ENCODE results near the gene LIN28B. TPM values are rescaled to one million over a fixed set of nuclear protein-coding genes. Genes with fewer than 3 reads are reported as not detected.
"Not testable (repeated sequence)": the region's sequence is repeated elsewhere in the genome, so short reads cannot be mapped to it uniquely, and the experiment has no call there.

LIN28B gene
- total RNA-seq, 2 donors from 2014 or later, result not detected

GRCh38 chr6:105072798-105073199 is 115.9 kb downstream of the LIN28B start:
- H3K27ac Mint-ChIP-seq, result no peak overlapping the region
- H3K27me3 Mint-ChIP-seq, result peaks cover 14 to 31% of the 10 kb centered on the region in 2 donors
- ATAC-seq (no peak), DNase-seq (ENCODE audit: low spot score) (no peak)
- H3K4me3 Mint-ChIP-seq, result no peak overlapping the region
- no peaks in the 10 kb centered on the region for H3K36me3 Mint-ChIP-seq
- no peaks in the 10 kb centered on the region for H3K9me3 Mint-ChIP-seq
- no peaks in the 10 kb centered on the region for H3K4me1 Mint-ChIP-seq (ENCODE audit: low read depth in 2 of 2)

GRCh38 chr6:105075210-105075609 is 118.3 kb downstream of the LIN28B start:
- no peak overlapping the region for H3K27ac Mint-ChIP-seq
- no peak overlapping the region for H3K4me3 Mint-ChIP-seq
- H3K36me3 Mint-ChIP-seq, result no peaks in the 10 kb centered on the region
- DNase-seq (ENCODE audit: low spot score), result no peak
- no peak for ATAC-seq
- H3K4me1 Mint-ChIP-seq (ENCODE audit: low read depth in 2 of 2), result no peaks in the 10 kb centered on the region
- peaks cover 15 to 16% of the 10 kb centered on the region in 2 donors for H3K27me3 Mint-ChIP-seq
- H3K9me3 Mint-ChIP-seq, result no peaks in the 10 kb centered on the region

DNA sequence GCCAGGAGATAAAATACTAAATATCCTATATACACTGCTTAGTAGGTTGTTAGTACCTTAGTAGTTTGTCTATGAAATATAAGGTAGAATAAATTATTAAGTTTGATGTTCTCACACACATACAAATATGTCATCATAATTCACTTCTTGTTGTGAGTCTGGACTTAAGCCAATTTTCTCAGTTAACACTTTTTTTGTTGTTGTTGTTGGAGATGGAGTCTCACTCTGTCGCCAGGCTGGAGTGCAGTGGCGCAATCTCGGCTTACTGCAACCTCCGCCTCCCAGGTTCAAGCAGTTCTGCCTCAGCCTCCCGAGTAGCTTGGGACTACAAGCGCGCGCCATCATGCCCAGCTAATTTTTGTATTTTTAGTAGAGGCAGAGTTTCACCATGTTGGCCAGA is 119.5 kb downstream of the LIN28B start:
- ATAC-seq; DNase-seq (ENCODE audit: low spot score); H3K36me3 Mint-ChIP-seq; H3K4me3 Mint-ChIP-seq; H3K27ac Mint-ChIP-seq; H3K4me1 Mint-ChIP-seq (ENCODE audit: low read depth in 2 of 2); H3K9me3 Mint-ChIP-seq: not testable (repeated sequence)
- peaks cover 13 to 16% of the 10 kb centered on the region in 2 donors for H3K27me3 Mint-ChIP-seq

- H3K27ac Mint-ChIP-seq, result no peak overlapping the region
- DNase-seq (ENCODE audit: low spot score) (no peak), ATAC-seq (no peak)
- no peak overlapping the region for H3K4me3 Mint-ChIP-seq
- peaks cover 16% of the 10 kb centered on the region in 2 donors for H3K27me3 Mint-ChIP-seq
- no peaks in the 10 kb centered on the region for H3K4me1 Mint-ChIP-seq (ENCODE audit: low read depth in 2 of 2)
- no peaks in the 10 kb centered on the region for H3K36me3 Mint-ChIP-seq
- H3K9me3 Mint-ChIP-seq, result no peaks in the 10 kb centered on the region
These were observed 120.9 kb downstream of the LIN28B start for GRCh38 chr6:105077596-105078385.

DNA sequence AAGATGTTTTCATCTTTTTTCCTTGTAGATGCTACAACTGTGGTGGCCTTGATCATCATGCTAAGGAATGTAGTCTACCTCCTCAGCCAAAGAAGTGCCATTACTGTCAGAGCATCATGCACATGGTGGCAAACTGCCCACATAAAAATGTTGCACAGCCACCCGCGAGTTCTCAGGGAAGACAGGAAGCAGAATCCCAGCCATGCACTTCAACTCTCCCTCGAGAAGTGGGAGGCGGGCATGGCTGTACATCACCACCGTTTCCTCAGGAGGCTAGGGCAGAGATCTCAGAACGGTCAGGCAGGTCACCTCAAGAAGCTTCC is 121.4 kb downstream of the LIN28B start:
- H3K36me3 Mint-ChIP-seq, result no peaks in the 10 kb centered on the region
- DNase-seq (ENCODE audit: low spot score) (no peak), ATAC-seq (no peak)
- peaks cover 11 to 14% of the 10 kb centered on the region in 2 donors for H3K27me3 Mint-ChIP-seq
- H3K4me1 Mint-ChIP-seq (ENCODE audit: low read depth in 2 of 2), result no peaks in the 10 kb centered on the region
- H3K4me3 Mint-ChIP-seq, result no peak overlapping the region
- no peak overlapping the region for H3K27ac Mint-ChIP-seq
- H3K9me3 Mint-ChIP-seq, result no peaks in the 10 kb centered on the region

GRCh38 chr6:105080279-105080678 is 123.4 kb downstream of the LIN28B start:
- H3K27ac Mint-ChIP-seq, result no peak overlapping the region
- H3K9me3 Mint-ChIP-seq, result no peaks in the 10 kb centered on the region
- H3K4me1 Mint-ChIP-seq (ENCODE audit: low read depth in 2 of 2), result no peaks in the 10 kb centered on the region
- no peak for ATAC-seq
- DNase-seq (ENCODE audit: low spot score), result no peak
- H3K4me3 Mint-ChIP-seq, result no peak overlapping the region
- no peaks in the 10 kb centered on the region for H3K36me3 Mint-ChIP-seq
- peaks cover 7 to 12% of the 10 kb centered on the region in 2 donors for H3K27me3 Mint-ChIP-seq

GRCh38 chr6:105081662-105082061 is 124.8 kb downstream of the LIN28B start:
- not testable (repeated sequence) for H3K27ac Mint-ChIP-seq; DNase-seq (ENCODE audit: low spot score); H3K4me1 Mint-ChIP-seq (ENCODE audit: low read depth in 2 of 2); H3K4me3 Mint-ChIP-seq; H3K36me3 Mint-ChIP-seq; H3K9me3 Mint-ChIP-seq; ATAC-seq
- H3K27me3 Mint-ChIP-seq, result peaks cover 7 to 14% of the 10 kb centered on the region in 2 donors

DNA sequence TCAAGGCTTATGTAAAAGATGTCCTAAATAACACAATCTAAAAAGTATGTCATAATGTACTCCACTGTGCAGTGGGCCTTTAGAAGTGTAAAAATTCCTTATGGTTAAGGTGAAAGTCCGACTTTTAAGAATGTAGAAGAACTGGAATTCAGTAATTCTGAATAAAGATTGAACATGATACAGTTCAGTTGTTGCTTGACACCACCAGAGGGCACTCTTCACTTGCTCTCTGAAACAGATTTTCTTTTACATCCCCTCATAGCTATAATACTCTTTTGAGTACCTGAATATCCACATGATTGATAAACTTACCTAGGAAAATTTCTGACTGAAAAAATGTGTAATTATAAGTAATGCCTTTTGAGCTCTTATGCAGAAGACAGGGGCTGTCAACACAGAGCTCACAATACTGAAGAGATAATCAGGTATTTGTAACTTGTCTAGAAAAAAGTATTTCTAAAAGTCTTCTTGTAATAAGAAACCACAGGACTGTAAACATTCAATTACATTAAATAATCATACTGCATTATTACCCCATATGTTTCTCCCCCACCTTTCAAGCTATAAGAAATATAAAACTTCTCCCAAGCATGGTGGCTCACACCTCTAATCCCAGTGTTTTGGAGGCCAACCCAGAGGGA is 130.8 kb downstream of the LIN28B start:
- no peak for ATAC-seq
- no peaks in the 10 kb centered on the region for H3K36me3 Mint-ChIP-seq
- H3K4me1 Mint-ChIP-seq (ENCODE audit: low read depth in 2 of 2), result no peaks in the 10 kb centered on the region
- no peak for DNase-seq (ENCODE audit: low spot score)
- no peaks in the 10 kb centered on the region for H3K9me3 Mint-ChIP-seq
- H3K4me3 Mint-ChIP-seq, result no peak overlapping the region
- no peak overlapping the region for H3K27ac Mint-ChIP-seq
- H3K27me3 Mint-ChIP-seq, result peaks cover 0 to 5% of the 10 kb centered on the region in 2 donors

DNA sequence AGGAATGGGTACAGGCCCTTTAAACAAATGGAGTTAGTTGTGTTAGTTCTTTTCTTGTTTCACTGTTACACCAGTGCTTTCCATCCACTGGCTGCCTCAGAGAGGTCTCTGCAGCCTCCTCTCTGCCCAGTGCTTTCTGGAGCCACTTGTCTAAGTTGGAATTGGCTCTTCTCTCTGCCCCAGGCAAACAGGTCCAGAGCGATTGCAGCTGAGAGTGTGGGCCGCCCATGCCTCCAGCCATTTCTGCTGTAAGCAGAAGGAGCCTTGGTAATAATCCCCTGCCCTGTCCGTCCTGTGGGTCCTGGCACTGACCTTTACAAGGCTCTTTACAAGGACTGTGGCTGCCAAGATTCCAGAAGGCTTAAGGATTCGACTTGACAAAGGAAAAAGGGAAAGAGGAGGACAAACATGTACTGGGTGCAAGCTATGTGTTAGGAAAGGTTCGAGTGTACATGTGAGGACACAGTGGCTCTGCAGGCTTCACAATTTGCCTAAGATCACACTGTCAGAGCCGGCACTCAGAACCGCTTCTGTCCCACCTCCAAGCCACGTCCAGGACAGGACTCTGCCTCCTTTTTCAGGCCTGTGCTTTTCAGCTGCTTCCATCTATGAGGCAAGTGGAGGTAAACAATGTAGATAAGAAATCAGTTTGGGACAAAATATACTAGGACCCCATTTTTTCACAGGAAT is 134.4 kb downstream of the LIN28B start:
- no peaks in the 10 kb centered on the region for H3K4me1 Mint-ChIP-seq (ENCODE audit: low read depth in 2 of 2)
- ATAC-seq (no peak), DNase-seq (ENCODE audit: low spot score) (no peak)
- H3K27me3 Mint-ChIP-seq, result peaks cover 0 to 5% of the 10 kb centered on the region in 2 donors
- H3K36me3 Mint-ChIP-seq, result no peaks in the 10 kb centered on the region
- H3K4me3 Mint-ChIP-seq, result no peak overlapping the region
- H3K9me3 Mint-ChIP-seq, result no peaks in the 10 kb centered on the region
- H3K27ac Mint-ChIP-seq, result no peak overlapping the region

DNA sequence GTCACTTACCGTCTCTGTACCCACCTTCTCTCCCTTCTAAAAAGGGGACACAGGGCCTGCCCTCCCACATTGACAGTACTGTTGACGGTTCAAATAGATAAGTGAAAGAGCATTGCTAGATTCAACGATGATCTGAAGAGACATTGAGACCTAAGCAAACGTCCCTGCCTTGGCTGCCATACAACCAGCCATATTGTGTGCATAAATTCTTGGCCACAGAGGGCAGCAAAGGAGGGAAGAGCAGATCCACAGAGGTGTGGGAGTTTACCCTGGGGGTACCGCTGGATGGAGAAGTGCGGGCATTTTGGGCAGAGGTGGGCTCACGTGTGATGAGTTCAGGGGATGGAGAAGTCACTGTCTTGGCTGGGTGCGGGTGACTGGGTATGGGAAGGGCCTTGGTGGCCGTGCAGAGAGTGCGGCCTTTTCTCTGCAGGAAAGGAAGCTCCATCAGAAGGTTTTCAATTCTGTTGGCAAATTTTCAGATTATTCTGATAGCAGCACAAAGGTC is 137.3 kb downstream of the LIN28B start:
- H3K4me3 Mint-ChIP-seq, result no peak overlapping the region
- no peaks in the 10 kb centered on the region for H3K9me3 Mint-ChIP-seq
- no peak for DNase-seq (ENCODE audit: low spot score)
- H3K36me3 Mint-ChIP-seq, result no peaks in the 10 kb centered on the region
- peaks cover 0 to 2% of the 10 kb centered on the region in 2 donors for H3K27me3 Mint-ChIP-seq
- H3K27ac Mint-ChIP-seq, result no peak overlapping the region
- H3K4me1 Mint-ChIP-seq (ENCODE audit: low read depth in 2 of 2), result no peaks in the 10 kb centered on the region
- no peak for ATAC-seq

- Mint-ChIP-seq H3K27me3 (peaks cover 0 to 2% of the 10 kb centered on the region in 2 donors), H3K27ac (no peak overlapping the region), H3K9me3 (no peaks in the 10 kb centered on the region), H3K36me3 (no peaks in the 10 kb centered on the region), H3K4me3 (no peak overlapping the region), H3K4me1 (ENCODE audit: low read depth in 2 of 2) (no peaks in the 10 kb centered on the region)
- DNase-seq (ENCODE audit: low spot score) (no peak), ATAC-seq (no peak)
These were observed 138.2 kb downstream of the LIN28B start for GRCh38 chr6:105095139-105095538.

GRCh38 chr6:105097288-105097687 is 140.4 kb downstream of the LIN28B start:
- no peak for DNase-seq (ENCODE audit: low spot score)
- Mint-ChIP-seq H3K4me1 (ENCODE audit: low read depth in 2 of 2) (no peaks in the 10 kb centered on the region), H3K36me3 (no peaks in the 10 kb centered on the region), H3K9me3 (no peaks in the 10 kb centered on the region), H3K4me3 (no peak overlapping the region), H3K27ac (no peak overlapping the region), H3K27me3 (peaks cover 0 to 9% of the 10 kb centered on the region in 2 donors)
- ATAC-seq, result no peak

DNA sequence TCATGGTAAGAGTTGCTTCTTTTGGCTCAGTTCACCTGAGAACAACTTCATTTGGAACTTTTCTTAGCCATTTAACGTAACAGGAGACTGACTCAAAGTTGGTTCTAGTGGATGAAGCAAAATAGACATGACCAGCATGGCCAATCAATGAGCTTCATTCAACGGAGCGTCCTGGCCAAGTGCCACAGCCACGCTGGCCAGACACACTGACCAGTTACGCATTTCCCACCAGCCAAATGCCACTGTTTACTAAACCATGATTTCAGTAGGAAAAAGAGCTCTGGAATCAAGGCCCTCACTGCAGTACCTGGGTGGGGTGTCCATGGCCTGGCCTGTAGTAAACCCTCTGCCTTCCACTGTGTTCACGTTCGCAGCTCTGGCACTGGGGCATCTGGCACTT is 142.5 kb downstream of the LIN28B start:
- Mint-ChIP-seq H3K27me3 (peaks cover 0 to 13% of the 10 kb centered on the region in 2 donors), H3K4me3 (no peak overlapping the region), H3K27ac (no peak overlapping the region), H3K4me1 (ENCODE audit: low read depth in 2 of 2) (no peaks in the 10 kb centered on the region), H3K9me3 (no peaks in the 10 kb centered on the region), H3K36me3 (no peaks in the 10 kb centered on the region)
- DNase-seq (ENCODE audit: low spot score) (no peak), ATAC-seq (no peak)

DNA sequence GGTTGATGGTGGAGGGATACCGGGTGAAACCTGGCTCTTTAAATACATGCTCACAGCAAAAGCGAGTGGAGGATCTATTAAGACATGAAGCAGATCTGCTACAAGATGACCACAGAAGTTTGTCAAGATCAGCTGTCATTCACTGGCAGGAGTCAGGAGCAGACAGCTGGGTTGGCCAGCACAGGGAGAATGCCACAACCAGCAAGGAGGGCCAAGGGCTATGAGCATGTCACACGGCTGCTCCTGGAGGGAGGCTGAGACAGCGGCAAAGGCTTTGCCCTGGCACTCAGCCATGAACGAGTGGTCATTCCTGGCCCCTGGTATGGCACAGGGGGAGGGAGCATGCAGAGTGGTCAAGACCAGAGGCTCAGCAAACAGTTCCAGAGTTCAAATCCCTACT is 145.3 kb downstream of the LIN28B start:
- H3K9me3 Mint-ChIP-seq, result no peaks in the 10 kb centered on the region
- DNase-seq (ENCODE audit: low spot score), result no peak
- ATAC-seq, result no peak
- H3K36me3 Mint-ChIP-seq, result no peaks in the 10 kb centered on the region
- no peaks in the 10 kb centered on the region for H3K4me1 Mint-ChIP-seq (ENCODE audit: low read depth in 2 of 2)
- H3K4me3 Mint-ChIP-seq, result no peak overlapping the region
- peaks cover 7 to 17% of the 10 kb centered on the region in 2 donors for H3K27me3 Mint-ChIP-seq
- no peak overlapping the region for H3K27ac Mint-ChIP-seq

All from natural killer cell treated with Interleukin-12 subunit alpha and Interleukin-12 subunit beta and Interleukin-15 and Interleukin-18, amount 100 ng/mL, for 72 hours (primary cell).